ENCODE results near the gene CHCHD6.

CHCHD6 gene

DNA sequence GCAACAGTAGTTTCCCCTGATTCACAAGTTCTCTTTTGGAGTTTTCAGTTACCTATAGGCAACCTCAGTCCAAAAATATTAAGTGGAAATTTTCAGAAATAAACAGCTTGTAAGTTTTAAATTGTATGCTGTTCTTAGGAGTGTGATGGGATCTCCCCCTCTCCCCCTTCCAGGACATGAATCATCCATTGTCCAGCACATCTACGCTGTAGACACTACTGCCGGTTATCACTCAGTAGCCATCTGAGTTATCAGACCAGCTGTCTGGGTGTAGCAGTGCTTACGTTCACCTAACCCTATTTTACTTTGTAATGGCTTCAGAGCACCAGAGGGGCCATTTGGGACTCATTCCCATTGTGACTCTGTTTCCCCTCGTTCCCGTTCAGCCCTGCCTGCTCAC lies 182.2 kb downstream of the CHCHD6 start:
- in situ Hi-C loops (cut with MboI; ENCODE audit: low pct_unique_long_range_greater_than_20kb, low sequenced_read_pairs, unreplicated experiment), result no loop called here
- DNase-seq (ENCODE audit: low spot score), result no peak
- TF ChIP-seq, protein P1, sequence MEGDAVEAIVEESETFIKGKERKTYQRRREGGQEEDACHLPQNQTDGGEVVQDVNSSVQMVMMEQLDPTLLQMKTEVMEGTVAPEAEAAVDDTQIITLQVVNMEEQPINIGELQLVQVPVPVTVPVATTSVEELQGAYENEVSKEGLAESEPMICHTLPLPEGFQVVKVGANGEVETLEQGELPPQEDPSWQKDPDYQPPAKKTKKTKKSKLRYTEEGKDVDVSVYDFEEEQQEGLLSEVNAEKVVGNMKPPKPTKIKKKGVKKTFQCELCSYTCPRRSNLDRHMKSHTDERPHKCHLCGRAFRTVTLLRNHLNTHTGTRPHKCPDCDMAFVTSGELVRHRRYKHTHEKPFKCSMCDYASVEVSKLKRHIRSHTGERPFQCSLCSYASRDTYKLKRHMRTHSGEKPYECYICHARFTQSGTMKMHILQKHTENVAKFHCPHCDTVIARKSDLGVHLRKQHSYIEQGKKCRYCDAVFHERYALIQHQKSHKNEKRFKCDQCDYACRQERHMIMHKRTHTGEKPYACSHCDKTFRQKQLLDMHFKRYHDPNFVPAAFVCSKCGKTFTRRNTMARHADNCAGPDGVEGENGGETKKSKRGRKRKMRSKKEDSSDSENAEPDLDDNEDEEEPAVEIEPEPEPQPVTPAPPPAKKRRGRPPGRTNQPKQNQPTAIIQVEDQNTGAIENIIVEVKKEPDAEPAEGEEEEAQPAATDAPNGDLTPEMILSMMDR (IDR thresholded peaks at IDR 0.05; ENCODE audit: extremely low read depth, insufficient read depth, missing control alignments), result no peak

DNA sequence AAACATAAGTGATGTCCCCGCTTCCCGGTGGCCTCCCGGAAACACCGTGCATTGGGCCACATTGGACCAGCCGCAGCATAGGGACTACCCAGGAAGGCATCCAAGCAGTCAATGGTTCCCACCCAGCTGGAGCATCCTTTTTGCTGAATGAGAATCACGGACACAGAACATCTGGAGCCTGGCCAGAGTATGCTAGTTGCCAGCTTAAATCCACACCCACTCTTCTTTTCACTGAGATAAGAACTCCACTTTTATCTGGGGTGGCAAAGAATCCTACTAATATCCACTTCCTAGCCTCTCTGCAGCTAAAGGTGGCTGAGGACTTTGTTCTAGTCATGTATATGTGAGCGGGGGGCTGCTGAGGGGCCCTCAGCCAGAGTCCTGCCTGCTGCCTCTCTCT lies 183.6 kb downstream of the CHCHD6 start:
- in situ Hi-C loops (cut with MboI; ENCODE audit: low pct_unique_long_range_greater_than_20kb, low sequenced_read_pairs, unreplicated experiment), result no loop called here
- TF ChIP-seq, protein P1 (IDR thresholded peaks at IDR 0.05; ENCODE audit: extremely low read depth, insufficient read depth, missing control alignments), result no peak
- no peak for DNase-seq (ENCODE audit: low spot score)

DNA sequence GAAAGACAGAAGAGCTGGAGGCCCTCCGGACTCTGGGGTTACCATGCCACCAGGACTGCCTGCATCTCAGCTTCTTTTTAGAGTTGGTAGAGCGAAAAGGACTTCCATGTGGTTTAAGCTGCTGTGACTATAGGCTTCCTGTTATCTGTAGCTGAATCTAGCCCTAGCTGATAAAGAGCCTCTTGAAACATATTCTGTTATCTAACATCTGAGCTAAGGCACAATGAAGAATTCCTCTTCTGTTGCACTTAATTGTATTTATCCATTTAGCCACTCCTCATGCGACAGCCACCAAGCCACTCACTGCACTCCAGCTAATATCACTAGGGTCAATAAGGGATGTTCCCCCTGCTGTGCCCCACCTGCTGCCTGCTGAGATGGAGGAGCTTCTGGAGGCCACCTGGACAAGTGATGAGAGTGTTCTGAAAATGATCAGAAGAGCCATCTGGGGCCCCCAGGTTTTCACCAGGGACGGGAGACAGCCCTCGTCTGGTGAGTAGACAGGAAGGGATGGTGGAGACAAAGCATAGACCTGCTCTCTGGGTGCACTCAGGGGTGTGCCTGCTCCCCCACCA lies 184.2 kb downstream of the CHCHD6 start:
- TF ChIP-seq, protein P1 (IDR thresholded peaks at IDR 0.05; ENCODE audit: extremely low read depth, insufficient read depth, missing control alignments), result no peak
- in situ Hi-C loops (cut with MboI; ENCODE audit: low pct_unique_long_range_greater_than_20kb, low sequenced_read_pairs, unreplicated experiment), result no loop called here
- no peak for DNase-seq (ENCODE audit: low spot score)

DNA sequence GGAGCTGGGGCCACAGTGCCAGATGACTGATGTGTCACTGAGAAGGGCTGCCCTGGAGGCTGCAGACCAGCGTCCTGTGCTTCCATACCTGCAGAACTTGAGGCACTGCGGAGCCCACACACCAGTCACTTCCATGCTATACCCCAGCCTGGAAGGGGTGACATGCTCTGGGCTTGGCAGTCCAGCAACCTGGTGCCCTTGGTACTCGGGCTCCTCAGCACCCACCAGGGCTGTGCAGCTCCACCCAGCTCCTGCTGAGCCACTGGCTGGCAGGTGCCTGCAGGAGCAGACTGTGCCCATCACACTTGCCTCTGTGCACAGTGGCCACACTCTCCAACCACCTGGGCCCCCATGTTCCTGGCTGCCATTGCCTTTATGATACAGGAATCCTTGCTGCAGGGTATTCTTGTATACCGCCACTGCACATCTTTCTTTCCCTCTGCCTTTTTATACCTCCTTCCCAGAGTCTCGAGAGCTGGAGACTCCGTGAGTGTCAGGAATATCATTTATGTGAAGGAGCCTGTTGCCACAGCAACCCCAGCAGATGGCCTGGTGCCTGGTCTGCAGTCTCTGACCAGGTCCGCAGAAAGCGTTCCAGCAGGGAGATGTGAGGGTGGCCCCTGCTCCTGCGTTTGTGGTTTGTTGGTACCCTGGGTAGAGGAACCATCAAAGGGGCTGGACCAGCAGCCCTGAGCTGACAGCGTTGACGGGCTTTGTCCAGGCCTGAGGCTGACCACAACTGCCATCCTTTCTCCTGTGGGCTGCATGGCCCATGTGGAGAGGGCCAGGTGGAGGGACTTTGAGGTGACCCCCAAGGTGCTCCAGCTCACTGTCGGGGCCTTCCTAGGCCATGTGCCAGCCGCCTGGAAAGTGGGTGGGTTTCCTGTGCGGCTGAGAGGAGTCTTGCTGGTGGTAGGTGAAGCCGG lies 185.5 kb downstream of the CHCHD6 start:
- in situ Hi-C loops (cut with MboI; ENCODE audit: low pct_unique_long_range_greater_than_20kb, low sequenced_read_pairs, unreplicated experiment), result no loop called here
- no peak for DNase-seq (ENCODE audit: low spot score)
- TF ChIP-seq, protein P1 (IDR thresholded peaks at IDR 0.05; ENCODE audit: extremely low read depth, insufficient read depth, missing control alignments), result no peak

DNA sequence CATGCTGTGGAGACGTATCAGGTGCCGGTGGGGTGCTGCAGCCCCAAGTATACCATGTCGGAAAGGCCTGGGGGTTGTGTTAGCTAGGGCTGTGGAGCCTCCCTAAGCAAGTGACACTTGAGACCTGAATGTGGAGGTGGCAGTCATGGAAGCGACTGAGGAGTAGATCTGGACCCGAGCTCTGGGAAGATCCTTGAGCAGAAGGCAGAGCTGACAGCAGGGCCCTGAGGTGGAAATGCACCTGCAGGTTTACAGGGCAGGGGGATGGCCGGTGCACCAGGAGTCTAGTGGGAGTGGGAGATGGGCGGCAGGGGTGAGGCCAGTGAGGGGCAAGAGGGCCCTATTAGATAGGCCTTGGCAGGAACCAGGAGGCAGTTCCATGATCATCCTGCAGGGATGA lies 187.1 kb downstream of the CHCHD6 start:
- in situ Hi-C loops (cut with MboI; ENCODE audit: low pct_unique_long_range_greater_than_20kb, low sequenced_read_pairs, unreplicated experiment), result no loop called here
- TF ChIP-seq, protein P1 (IDR thresholded peaks at IDR 0.05; ENCODE audit: extremely low read depth, insufficient read depth, missing control alignments), result no peak
- no peak for DNase-seq (ENCODE audit: low spot score)

DNA sequence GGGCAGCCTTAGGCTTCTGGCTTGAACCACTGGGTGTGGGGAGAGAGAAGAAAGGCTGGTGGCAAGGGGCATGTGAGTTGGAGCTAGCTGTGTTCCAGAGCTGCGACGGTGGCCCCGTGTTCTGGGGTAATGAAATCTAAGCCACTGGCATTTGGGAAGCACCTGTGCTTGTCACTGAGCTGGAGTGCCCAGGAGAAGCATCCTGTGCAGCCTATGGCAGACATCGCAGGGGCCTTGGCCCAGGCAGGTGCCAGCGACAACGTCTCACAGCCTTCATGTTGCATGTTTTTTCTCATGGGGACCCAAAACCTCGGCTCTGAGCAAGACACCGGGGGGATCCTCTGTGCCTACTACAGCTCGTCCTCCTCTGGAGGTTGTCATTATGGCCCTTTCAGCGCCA lies 187.8 kb downstream of the CHCHD6 start:
- TF ChIP-seq, protein P1 (IDR thresholded peaks at IDR 0.05; ENCODE audit: extremely low read depth, insufficient read depth, missing control alignments), result no peak
- in situ Hi-C loops (cut with MboI; ENCODE audit: low pct_unique_long_range_greater_than_20kb, low sequenced_read_pairs, unreplicated experiment), result no loop called here
- DNase-seq (ENCODE audit: low spot score), result no peak
